Skeletal muscle satellite cell (primary cell): ENCODE results near the gene LAMB3.

Experiments used
- H3K27me3 ChIP-seq: 2 replicates; pipeline ENCODE4 v1.7.0; 2013; ENCODE audit warnings: low read length; ENCODE audit not compliant: control insufficient read depth, insufficient read depth
- H3K36me3 ChIP-seq: 2 replicates; pipeline ENCODE4 v1.7.0; 2013; ENCODE audit warnings: mild to moderate bottlenecking, control low read depth, low read length; ENCODE audit not compliant: insufficient read depth
- H3K4me1 ChIP-seq: 2 replicates; pipeline ENCODE4 v1.7.0; 2013; ENCODE audit warnings: low read length; ENCODE audit not compliant: control insufficient read depth, insufficient read depth
- H3K4me2 ChIP-seq: 2 replicates; pipeline ENCODE4 v1.7.0; 2013; ENCODE audit warnings: mild to moderate bottlenecking, low read length
- H3K4me3 ChIP-seq: 2 replicates; pipeline ENCODE4 v1.7.0; 2013; ENCODE audit warnings: low read length
- H3K9ac ChIP-seq: 2 replicates; pipeline ENCODE4 v1.7.0; 2013; ENCODE audit warnings: mild to moderate bottlenecking, low read depth, low read length, moderate library complexity
- H3K9me3 ChIP-seq: replicated peaks from 2 replicates; pipeline ENCODE4 v1.7.0; 2013; ENCODE audit warnings: mild to moderate bottlenecking, control low read depth, low read length

LAMB3 gene

GRCh38 chr1:209659909-209660308 is 7.7 kb upstream of the LAMB3 start:
- Histone ChIP-seq H3K4me1 (no peaks in the 10 kb centered on the region), H3K36me3 (no peaks in the 10 kb centered on the region), H3K9me3 (no peaks in the 10 kb centered on the region), H3K4me3 (no peak overlapping the region), H3K4me2 (no peak overlapping the region), H3K27me3 (peaks cover under 1% of the 10 kb centered on the region), H3K9ac (no peak overlapping the region)

- Histone ChIP-seq H3K27me3 (peaks cover 6% of the 10 kb centered on the region), H3K4me3 (no peak overlapping the region), H3K9me3 (no peaks in the 10 kb centered on the region), H3K4me2 (no peak overlapping the region), H3K36me3 (no peaks in the 10 kb centered on the region), H3K9ac (no peak overlapping the region), H3K4me1 (peaks cover 5% of the 10 kb centered on the region)
Measured at GRCh38 chr1:209657918-209658317, 5.7 kb upstream of the LAMB3 start.

- peaks cover 6% of the 10 kb centered on the region for H3K27me3 ChIP-seq
- H3K4me2 ChIP-seq, result no peak overlapping the region
- H3K4me1 ChIP-seq, result peaks cover 6% of the 10 kb centered on the region
- no peaks in the 10 kb centered on the region for H3K36me3 ChIP-seq
- H3K9ac ChIP-seq, result no peak overlapping the region
- no peaks in the 10 kb centered on the region for H3K9me3 ChIP-seq
- no peak overlapping the region for H3K4me3 ChIP-seq
Measured at GRCh38 chr1:209657140-209657879, 5.1 kb upstream of the LAMB3 start.

- H3K4me3 ChIP-seq, result no peak overlapping the region
- H3K4me1 ChIP-seq, result peaks cover 17% of the 10 kb centered on the region
Measured at GRCh38 chr1:209655411-209656231, 3.4 kb upstream of the LAMB3 start.

GRCh38 chr1:209653915-209654351 is 1.7 kb upstream of the LAMB3 start:
- peaks cover 32% of the 10 kb centered on the region for H3K4me1 ChIP-seq
- no peaks in the 10 kb centered on the region for H3K9me3 ChIP-seq
- H3K36me3 ChIP-seq, result no peaks in the 10 kb centered on the region
- no peak overlapping the region for H3K4me2 ChIP-seq
- no peak overlapping the region for H3K9ac ChIP-seq
- H3K27me3 ChIP-seq, result peaks cover 6% of the 10 kb centered on the region
- no peak overlapping the region for H3K4me3 ChIP-seq

More at GRCh38 chr1:209655411-209656231, 3.4 kb upstream of the LAMB3 start:
- Histone ChIP-seq H3K9ac (no peak overlapping the region), H3K27me3 (peaks cover 6% of the 10 kb centered on the region), H3K36me3 (no peaks in the 10 kb centered on the region), H3K9me3 (no peaks in the 10 kb centered on the region), H3K4me2 (no peak overlapping the region)

- H3K4me3 ChIP-seq, result no peak overlapping the region
- H3K4me2 ChIP-seq, result no peak overlapping the region
- H3K4me1 ChIP-seq, result peaks cover 42% of the 10 kb centered on the region
Measured at GRCh38 chr1:209652873-209653401, 712 bp upstream of the LAMB3 start.

GRCh38 chr1:209651138-209651587 is 1.1 kb downstream of the LAMB3 start:
- peak overlapping the region; percentile 4 for H3K9ac ChIP-seq
- no peak overlapping the region for H3K4me3 ChIP-seq
- H3K4me1 ChIP-seq, result peaks cover 59% of the 10 kb centered on the region
- H3K36me3 ChIP-seq, result no peaks in the 10 kb centered on the region
- peaks cover 6% of the 10 kb centered on the region for H3K27me3 ChIP-seq
- peak overlapping the region; percentile 9 for H3K4me2 ChIP-seq
- no peaks in the 10 kb centered on the region for H3K9me3 ChIP-seq

More at GRCh38 chr1:209652873-209653401, 712 bp upstream of the LAMB3 start:
- H3K36me3 ChIP-seq, result no peaks in the 10 kb centered on the region
- H3K9me3 ChIP-seq, result no peaks in the 10 kb centered on the region
- no peak overlapping the region for H3K9ac ChIP-seq
- H3K27me3 ChIP-seq, result peaks cover 6% of the 10 kb centered on the region

GRCh38 chr1:209650454-209650853 is 1.8 kb downstream of the LAMB3 start:
- peaks cover 6% of the 10 kb centered on the region for H3K27me3 ChIP-seq
- H3K4me2 ChIP-seq, result no peak overlapping the region
- no peak overlapping the region for H3K4me3 ChIP-seq
- H3K36me3 ChIP-seq, result no peaks in the 10 kb centered on the region
- H3K9ac ChIP-seq, result peak overlapping the region; percentile 4
- H3K9me3 ChIP-seq, result no peaks in the 10 kb centered on the region
- peaks cover 63% of the 10 kb centered on the region for H3K4me1 ChIP-seq

- peak overlapping the region; percentile 54 for H3K4me3 ChIP-seq
- H3K4me1 ChIP-seq, result peaks cover 63% of the 10 kb centered on the region
- H3K36me3 ChIP-seq, result no peaks in the 10 kb centered on the region
- no peaks in the 10 kb centered on the region for H3K9me3 ChIP-seq
- peak overlapping the region; percentile 60 for H3K9ac ChIP-seq
- H3K4me2 ChIP-seq, result peak overlapping the region; percentile 80
- no peaks in the 10 kb centered on the region for H3K27me3 ChIP-seq
Measured at GRCh38 chr1:209648931-209649776, 3.1 kb downstream of the LAMB3 start.

GRCh38 chr1:209648346-209648745 is 3.9 kb downstream of the LAMB3 start:
- H3K36me3 ChIP-seq, result no peaks in the 10 kb centered on the region
- H3K4me2 ChIP-seq, result peak overlapping the region; percentile 5
- H3K4me3 ChIP-seq, result no peak overlapping the region
- H3K9ac ChIP-seq, result no peak overlapping the region
- H3K9me3 ChIP-seq, result no peaks in the 10 kb centered on the region
- H3K27me3 ChIP-seq, result no peaks in the 10 kb centered on the region
- H3K4me1 ChIP-seq, result peaks cover 63% of the 10 kb centered on the region

GRCh38 chr1:209647156-209647555 is 5.1 kb downstream of the LAMB3 start:
- H3K4me3 ChIP-seq, result no peak overlapping the region
- H3K36me3 ChIP-seq, result no peaks in the 10 kb centered on the region
- no peak overlapping the region for H3K4me2 ChIP-seq
- H3K27me3 ChIP-seq, result no peaks in the 10 kb centered on the region
- H3K9me3 ChIP-seq, result no peaks in the 10 kb centered on the region
- H3K4me1 ChIP-seq, result peaks cover 56% of the 10 kb centered on the region
- H3K9ac ChIP-seq, result no peak overlapping the region
